Inferior parietal cortex (tissue), 1 donor: ENCODE data around the gene STAT4.
"Not testable (repeated sequence)": the region's sequence is repeated elsewhere in the genome, so short reads cannot be mapped to it uniquely, and the experiment has no call there.

Experiments used
- DNase-seq: peaks from one replicate; pipeline ENCODE4 v3.0.0-alpha.2; 2016; ENCODE audit errors: extremely low spot score

The STAT4 gene

GRCh38 chr2:190996338-190996946 lies 154.4 kb downstream of the STAT4 start:
- DNase-seq, result no peak

GRCh38 chr2:190995315-190995714 lies 155.5 kb downstream of the STAT4 start:
- DNase-seq, result not testable (repeated sequence)

GRCh38 chr2:190994148-190994547 lies 156.6 kb downstream of the STAT4 start:
- DNase-seq, result no peak

DNA sequence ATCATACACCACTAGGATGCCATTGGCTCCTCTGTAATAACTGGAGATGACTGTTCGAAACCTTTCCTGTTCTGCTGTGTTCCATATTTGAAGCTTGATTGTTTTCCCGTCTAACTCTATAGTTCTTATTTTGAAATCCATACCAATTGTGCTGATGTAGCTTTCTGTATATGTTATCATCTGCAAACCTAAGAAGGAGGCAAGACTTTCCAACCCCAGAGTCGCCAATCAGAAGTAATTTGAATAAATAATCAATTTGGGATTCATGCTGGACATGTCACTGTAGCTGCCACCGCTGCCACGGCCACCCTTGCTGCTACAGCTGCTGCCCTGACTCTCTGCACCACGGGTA lies 157.5 kb downstream of the STAT4 start:
- DNase-seq, result no peak

DNA sequence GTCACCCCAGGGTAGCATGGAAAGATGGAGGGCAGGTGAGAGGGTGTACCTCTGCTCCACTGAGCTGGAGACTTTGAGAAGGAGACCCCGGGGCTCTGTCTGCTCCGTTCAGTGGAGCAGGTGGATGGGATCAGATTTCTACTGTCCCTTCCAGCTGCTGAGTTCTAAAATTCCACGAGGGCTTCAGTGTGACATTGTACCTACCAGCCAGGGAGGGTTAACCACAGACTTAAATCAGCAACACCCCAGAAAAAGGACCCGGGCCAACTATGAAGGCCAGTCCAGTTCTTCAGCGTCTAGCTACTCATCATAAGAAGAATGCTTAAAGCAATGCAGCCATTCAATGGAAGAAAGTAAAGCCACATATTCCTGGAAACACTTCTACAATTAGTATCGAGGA lies 160.7 kb downstream of the STAT4 start:
- DNase-seq, result no peak

DNA sequence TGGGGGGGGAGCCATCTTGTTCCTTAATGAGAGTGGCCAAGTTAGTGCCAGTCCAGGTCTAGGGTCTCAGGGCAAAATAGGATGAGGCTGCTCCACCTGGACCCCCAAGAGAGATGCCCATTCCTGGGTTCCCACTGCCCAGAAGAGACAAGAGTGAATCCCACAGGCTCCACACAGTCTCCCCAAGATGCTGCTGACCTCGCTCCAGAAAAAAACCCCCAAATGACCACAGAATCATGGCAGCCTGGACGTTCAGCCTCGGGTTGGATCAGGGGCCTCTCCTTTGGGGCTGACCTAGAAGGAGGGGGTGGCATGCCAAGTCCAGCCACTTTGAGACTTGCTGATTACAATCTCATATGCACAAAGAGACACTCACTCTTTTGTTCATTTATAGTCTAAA lies 161.9 kb downstream of the STAT4 start:
- no peak for DNase-seq

- no peak for DNase-seq
Measured at GRCh38 chr2:190987938-190988337, 162.9 kb downstream of the STAT4 start.

DNA sequence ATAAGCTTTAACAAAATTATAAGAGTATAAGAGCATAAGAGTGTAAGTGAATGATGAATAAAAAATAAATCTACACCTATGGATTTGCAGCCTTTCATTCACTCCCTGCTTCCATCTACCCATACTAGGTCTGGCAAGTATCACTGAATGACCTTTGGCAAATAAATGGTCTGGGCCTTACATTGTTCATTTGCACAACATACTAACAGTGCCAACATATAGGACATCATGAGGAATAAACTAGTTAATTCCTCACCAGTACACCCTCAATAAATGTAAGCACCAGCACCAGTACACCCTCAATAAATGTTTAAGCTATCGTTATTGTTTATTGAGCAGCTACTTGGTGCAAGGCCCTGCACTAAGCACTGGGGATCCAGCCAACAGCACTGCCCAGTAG lies 163.7 kb downstream of the STAT4 start:
- no peak for DNase-seq

DNA sequence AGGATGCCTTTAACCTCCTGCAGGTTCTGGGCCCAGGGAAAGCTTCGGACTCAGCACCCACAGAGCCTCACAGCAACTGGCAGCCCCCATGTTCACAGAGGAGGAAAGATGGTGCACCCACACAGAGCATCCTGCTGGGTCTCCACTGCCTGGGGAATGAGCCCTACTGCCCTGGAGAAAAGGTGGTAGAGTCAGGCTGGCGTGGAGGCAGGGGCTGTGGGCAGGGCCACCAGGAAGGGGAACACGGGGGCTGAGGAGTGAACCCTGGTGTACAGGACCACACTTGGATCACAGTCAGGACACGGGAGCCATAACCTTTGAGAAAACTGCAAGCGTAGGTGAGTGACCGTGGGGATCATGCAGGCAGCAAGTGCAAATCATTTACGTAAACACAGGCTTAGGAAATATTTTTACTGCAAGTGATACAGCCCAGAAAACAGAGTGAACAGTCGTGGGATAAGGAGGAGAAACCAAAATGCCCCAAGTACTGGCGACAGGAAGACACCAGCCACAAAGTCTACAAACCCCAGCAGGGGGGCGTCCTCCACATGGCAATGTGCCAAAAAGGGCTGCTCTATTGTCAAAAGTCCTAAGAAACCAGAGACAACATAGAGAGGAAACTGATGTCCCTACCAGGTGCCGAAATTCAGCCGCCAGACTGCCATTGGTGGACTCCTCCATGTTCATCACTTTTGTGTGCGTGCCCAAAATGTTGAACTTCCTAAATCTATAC lies 164.4 kb downstream of the STAT4 start:
- no peak for DNase-seq

DNA sequence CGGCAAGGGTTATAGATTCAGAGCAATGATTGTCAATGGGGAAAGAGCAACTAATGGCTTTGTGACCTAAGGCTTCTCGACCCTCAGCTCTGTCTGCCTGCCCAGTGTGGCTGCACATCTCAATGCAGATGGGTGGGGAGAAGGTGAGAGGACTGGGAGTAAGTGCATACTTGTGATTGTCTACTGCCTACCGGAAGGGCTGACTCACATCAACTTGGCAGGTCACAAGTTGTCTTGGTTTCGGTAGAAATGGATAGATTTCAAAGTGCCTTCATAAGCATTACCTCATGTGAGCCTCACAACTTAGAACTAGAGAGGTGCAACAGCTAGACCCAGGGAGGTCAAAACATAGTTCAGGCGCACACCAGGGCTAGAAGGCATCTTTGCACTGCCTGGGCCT lies 166.2 kb downstream of the STAT4 start:
- no peak for DNase-seq

- no peak for DNase-seq
Measured at GRCh38 chr2:190982262-190983034, 168.3 kb downstream of the STAT4 start.

DNA sequence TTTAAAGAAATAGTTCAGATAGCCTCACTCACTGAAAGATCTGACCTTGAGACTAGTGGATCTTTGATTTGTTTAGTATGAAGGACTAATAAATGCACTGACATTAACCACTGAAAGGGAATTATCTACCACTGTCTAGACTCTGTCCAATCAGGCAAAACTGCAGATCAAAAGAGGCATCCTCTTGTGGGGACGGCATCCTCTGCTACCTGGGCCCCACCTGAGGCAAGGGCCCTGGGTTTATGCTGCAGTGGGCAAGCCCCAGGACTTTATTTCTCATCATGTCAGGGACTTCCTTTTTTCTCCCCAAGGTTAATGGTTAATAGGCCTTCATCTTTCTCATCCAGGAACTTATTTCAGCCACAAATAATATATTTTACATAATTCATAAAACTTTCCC lies 169.1 kb downstream of the STAT4 start:
- DNase-seq, result no peak

DNA sequence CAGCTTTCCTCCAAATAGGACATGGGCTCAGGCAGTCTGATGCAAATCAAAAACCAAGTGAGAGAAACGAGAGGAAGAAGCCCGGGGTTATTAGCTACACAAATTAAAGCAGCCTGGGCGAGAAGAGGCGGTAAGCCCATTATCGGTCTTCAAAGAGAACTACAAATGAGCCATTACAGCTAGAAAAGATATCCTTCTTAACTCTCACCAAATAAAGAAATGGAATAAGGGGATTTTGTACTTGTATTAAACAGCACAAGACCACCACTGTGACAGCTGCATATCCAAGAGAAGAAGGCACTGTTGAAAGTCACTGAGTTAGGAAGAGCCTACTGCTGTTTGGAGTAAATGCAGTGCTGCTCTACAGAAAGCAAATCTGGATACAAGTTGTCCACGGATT lies 169.5 kb downstream of the STAT4 start:
- DNase-seq, result no peak

DNA sequence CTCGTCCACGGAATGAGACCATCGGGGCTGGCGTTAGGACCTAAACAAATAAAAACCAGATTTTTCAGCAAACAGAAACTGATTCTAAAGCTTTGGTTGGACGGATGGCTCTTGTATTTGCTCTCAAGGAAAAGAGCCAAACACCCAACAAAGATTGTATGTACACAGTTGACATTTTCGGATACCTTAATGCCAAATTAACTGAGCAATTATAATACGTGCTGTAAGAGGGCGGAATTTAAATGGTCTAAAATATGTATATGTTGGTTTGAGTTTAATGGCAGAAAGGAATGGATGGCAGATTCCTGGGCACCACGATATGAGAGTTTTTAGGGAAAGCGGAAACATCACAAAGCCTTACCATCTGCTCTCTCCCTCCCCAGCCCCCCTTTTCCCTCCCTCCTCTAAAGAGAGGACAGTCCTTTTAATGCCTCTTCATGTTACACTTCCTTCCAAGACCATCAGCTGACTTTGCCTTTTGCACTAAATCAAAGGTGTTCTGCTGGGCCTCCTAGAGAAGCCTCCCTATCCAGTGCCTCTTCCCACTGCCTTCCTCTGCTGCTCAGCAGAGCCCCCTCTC lies 170.1 kb downstream of the STAT4 start:
- no peak for DNase-seq

- no peak for DNase-seq
Measured at GRCh38 chr2:190979906-190980629, 170.7 kb downstream of the STAT4 start.
